Prostate gland (tissue), 2 donors: ENCODE measurements around the gene NEURL1B.

Experiments used
- CTCF ChIP-seq, 4 experiments: fragments of 200-600 bp in 2 of 4; fragments of 450-650 bp in 2 of 4; sonication (generic) in 2 of 4; IDR thresholded peaks; 1 replicate in 3 of 4; 2 replicates in 1 of 4; pipeline ENCODE4 v1.5.1; 2016 to 2019; ENCODE audit warnings: antibody characterized with exemption in 4 of 4, mild to moderate bottlenecking in 2 of 4, moderate library complexity in 2 of 4
- POLR2A ChIP-seq: fragments of 450-650 bp; IDR thresholded peaks from one replicate; pipeline ENCODE4 v1.6.1; 2016; ENCODE audit warnings: antibody characterized with exemption, mild to moderate bottlenecking

GRCh38 chr5:172645271-172646055 is 4.4 kb downstream of the NEURL1B start:
- no peak for TF ChIP-seq CTCF (IDR thresholded peaks at IDR 0.05)
- no peak for TF ChIP-seq POLR2A
